HG02943 (cell line): ENCODE data around the gene AP3B1.

Experiments
- ATAC-seq: cut with Tn5 transposase; IDR thresholded peaks from one replicate; pipeline ENCODE4 v1.9.1; 2021; ENCODE audit warnings: mild to moderate bottlenecking, low read depth, moderate library complexity; ENCODE audit not compliant: unreplicated experiment

The AP3B1 gene

DNA sequence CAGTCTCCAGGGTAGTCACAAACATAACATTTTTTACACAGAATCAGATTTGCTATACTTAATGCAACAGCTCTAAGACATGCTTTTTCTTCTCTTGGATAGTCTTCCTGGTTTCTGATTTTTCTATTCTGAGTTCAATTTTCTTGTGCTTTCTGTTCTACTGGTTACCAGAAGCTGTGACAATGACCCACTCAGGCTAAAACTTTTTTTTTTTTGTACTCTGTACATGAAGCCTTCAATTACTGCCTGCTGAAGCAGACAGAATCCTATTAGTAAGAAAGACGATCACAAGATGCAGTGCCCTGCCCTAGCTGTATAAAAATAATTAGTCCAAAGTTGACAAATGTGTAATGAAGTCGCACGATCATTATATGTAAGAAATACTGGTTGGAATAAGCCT, 287.3 kb downstream of the AP3B1 start:
- ATAC-seq: no peak

DNA sequence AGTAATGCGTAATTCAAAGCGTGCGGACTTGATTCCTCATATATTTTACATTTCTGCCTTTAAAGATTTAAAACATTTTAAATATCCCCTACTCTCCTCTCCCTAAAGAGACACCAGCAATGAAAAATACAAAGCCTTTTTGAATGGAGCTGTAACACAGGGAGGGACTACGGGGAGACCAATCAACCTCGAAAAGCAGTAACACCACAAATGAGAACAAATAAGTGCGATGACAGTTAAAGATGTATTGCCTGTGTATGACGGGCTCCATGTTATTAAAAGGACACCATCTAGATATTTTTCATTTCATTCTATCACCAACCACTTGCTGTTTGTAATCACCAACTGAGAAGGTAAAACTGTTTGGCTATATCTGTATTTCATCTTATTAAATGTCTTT, 288.0 kb downstream of the AP3B1 start:
- no peak for ATAC-seq

- ATAC-seq: no peak
These were observed 289.3 kb downstream of the AP3B1 start for GRCh38 chr5:78005021-78005785.

DNA sequence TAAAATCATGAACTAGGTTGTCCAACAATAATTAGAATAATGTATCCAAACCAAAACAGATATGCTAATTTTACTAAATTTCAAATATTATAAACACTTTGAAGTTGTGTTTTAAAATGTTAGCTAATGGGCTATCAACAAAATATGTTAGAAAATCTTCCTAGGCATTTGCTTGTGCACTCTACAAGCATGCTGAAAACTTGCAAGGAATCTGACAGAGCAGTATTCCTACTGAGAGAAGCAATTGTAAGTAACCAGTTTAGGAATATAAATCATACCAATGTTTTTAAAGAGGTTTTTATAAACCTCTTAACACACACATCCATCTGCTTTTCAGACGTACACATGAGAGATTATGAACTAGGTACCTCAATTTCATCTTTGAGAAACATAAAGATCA, 289.9 kb downstream of the AP3B1 start:
- ATAC-seq: no peak

GRCh38 chr5:78003919-78004318, 290.6 kb downstream of the AP3B1 start:
- ATAC-seq: no peak

DNA sequence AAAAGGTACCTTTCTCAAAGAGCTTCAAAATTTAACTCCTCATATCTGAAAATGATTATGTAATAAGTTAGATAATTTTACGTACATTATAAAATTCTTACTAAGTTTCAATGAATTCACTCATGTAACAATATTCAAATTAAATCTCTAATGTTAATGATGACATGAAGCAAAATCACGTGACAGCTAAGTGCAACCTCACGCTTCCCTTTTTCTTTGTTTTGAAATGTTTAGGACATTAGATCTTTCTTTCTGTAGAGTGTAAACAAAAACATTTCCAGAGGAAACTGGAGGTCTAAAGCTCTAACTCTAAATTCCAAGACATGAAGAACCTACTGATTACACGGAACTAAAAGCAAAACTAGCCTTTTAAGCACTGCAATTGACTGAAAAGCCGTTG, 291.0 kb downstream of the AP3B1 start:
- no peak for ATAC-seq

DNA sequence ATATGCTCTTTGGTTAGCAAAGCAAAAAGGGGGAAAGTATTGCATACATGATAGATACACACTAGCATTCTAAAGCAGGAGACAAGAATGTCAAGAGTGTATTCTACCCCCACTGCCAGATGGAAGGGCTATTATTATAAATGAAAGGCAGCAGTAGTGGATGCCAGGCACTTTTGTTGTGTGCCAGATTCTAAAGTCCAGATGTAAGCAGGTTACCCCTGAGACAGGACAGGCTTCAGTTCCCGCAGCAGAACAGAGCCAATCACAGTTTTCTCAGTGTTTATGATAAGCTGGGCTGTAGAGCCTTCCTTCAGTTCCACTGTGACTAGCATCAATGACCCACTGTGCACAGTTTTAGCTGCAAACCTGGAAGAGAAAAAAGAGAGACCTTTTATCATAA, 291.8 kb downstream of the AP3B1 start:
- ATAC-seq: no peak

DNA sequence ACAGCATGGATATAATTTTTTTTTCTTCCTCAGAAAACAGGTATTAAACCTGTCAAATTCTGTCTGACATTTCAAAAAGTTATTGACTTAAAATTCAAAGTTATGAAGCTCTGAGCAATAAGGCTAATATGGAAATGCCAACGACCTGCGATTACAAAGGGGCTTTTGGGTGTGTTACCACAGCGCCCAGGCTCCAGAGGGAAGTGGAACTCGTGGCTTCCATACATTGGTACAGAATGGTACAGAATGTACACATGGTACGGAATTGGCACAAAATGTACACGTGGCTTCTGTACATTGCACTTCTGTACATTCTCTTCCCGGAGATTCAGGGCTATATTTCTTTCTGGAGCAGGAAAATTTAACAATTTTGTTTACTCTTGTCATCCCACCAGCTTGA, 293.3 kb downstream of the AP3B1 start:
- ATAC-seq: no peak

- no peak for ATAC-seq
These were observed 294.3 kb downstream of the AP3B1 start for GRCh38 chr5:78000191-78000590.

GRCh38 chr5:77999399-77999798, 295.1 kb downstream of the AP3B1 start:
- ATAC-seq: no peak

DNA sequence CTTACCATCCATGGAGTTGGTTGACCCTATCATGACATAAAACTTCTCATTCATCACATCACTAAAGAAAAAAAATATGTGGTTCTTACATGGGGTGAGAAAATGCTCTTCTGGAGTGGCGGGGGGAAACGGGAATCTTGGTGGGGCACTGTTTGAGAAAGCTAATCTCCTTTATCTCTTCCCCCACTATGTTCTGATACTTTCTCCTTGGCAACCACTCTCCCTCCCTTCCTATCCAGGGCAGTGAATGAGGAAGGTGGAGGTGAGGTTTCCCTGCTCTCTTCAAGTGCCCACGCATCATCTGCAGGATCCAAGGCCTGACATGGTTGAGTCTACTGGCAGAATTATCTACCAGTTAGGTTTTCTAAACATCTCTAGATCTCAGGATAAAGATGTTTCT, 297.6 kb downstream of the AP3B1 start:
- ATAC-seq: no peak

DNA sequence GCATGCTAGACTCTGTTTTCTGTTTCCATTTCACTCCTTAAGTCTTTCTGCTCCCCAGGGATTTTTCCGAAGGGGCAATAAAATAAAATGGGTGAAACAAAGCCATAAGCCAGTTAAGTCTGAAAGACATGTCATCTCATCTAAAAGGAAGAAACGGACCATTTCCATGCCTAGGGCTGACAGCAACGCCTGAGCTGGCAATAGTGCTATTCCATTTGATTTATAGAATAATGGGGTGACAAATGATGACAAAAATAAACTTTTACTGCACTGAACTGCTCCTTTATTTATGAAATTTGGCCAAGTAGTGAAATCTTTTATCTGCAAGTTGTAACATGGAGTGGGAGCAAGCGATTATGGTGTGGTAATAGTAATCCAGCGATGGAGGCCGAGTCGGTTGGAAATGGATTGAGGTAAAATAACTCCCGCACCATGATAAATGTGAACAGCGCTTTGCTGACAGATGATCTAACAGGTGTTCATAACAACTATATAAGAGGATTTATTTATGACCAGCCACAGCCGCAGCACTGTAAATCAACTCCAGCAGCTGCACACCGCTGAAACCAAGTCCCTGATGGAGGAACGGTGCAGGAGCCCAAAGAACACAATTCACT, 298.6 kb downstream of the AP3B1 start:
- ATAC-seq: no peak

GRCh38 chr5:77994943-77995342, 299.6 kb downstream of the AP3B1 start:
- ATAC-seq: no peak

DNA sequence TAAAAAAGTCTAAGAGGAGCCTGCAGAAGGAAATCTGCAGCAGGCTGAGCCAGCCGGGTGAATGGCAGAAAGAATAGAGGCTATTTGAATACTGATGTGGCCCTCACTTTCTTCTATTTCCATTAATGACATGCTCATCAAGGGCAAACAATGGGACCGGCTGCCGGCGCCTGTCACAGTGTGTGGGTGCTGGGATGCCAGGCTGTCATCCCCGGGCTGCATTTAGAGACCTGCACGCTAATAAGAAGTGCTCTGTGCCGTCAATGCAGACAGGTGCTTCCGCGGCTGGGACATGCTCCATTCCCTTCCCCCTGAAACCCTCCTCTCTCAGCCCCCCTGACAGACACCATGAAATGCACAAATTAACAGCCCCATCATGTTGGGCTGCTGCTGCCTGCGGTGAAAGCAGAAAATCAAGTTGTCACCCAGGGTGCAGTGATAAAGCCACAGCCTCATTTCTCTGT, 300.6 kb downstream of the AP3B1 start:
- ATAC-seq: no peak

DNA sequence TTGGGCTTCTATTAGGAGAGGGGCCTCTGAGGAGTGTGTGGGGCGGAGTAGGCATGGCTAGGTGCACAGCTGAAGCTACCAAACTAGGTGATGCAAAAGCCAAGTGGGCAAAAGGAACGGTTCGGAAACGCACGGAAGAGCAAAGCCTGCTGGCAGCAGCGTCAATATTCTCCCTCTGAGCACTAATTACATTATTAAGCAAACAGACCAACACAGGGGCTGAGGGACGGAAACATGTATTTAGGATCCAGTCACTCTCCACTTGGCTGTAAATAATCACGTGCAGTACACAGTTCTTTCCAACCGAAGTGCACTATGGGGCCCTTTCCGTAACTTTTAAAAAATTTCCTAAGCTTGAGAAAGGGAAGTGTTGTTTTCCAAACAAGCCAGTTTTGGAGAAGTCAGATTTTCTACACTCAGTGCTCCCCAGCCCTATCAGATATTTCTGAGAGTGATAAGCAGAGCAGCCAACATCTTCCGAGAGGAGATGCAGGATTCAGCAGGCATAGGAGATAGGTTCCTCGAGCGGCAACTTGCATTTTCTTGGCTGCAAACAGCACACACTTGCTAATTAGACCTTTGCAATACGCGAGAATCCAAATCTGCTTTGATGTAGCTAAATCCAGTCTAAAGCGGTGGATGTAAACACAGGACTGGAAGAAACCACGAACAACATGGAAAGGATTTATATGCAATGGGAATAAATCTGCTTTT, 301.2 kb downstream of the AP3B1 start:
- ATAC-seq: no peak

DNA sequence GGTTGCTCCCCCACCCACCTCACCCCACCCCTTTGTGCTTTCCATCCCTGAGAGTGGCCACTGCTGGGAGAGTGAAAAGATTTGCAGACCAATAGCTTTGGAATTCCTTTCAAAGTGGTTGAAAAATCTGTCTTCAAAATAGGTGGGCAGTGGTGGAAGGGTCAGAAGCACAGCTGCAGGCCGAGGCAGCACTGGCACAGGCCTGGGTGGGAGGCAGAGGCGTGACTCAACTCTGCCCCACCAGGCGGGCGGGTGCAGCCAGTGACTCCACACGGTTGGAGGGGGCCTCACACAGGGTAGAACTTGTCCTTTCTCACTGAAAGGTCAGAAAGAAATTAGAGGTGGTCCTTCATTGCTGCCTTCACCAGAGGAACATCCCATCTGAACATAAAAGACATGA, 303.4 kb downstream of the AP3B1 start:
- ATAC-seq: no peak

- ATAC-seq: no peak
These were observed 304.5 kb downstream of the AP3B1 start for GRCh38 chr5:77990020-77990419.

- ATAC-seq: no peak
These were observed 306.5 kb downstream of the AP3B1 start for GRCh38 chr5:77987988-77988387.

DNA sequence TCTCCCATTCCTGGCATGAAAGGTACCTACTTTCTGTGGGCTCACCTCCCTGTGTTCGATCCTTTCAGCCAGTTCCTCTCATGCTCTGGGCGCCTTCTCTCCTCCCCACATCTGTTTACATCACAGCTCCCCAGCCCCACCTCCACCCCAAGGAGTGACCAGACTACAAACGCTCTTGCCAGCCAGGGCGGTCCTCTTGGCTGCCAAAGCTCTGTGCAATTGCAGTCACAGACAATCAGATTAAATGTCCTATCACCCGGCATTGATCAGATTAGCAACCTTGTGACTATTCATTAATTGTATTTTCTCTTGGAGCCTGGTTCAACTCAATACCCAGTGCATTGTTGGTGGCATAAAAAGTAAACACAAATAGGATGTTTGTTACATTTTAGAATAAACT, 307.2 kb downstream of the AP3B1 start:
- no peak for ATAC-seq

GRCh38 chr5:77986261-77986660, 308.2 kb downstream of the AP3B1 start:
- no peak for ATAC-seq

GRCh38 chr5:77985247-77985646, 309.3 kb downstream of the AP3B1 start:
- no peak for ATAC-seq

DNA sequence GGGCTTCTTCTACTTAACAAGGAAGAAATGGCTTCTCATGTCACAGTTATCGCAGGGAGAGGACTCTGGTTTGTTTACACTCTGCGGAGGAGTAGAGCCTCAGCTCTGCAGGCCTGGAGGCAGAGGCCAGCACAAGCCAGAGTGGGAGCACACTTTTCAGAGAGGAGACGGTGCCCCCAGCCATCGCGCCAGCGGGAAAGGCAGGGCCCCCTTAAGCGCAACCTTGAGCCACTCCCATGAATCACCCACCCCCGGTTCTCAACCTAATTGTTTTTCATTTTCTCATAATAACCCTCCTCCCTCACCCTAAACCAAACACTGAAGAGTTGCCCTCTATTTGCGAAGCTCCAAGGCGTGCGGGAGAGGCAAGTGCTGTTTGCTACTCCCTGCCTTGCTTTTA, 309.9 kb downstream of the AP3B1 start:
- no peak for ATAC-seq
